Measurements from ENCODE around the gene GZMM. TPM values are rescaled to one million over a fixed set of nuclear protein-coding genes. Genes with fewer than 3 reads are reported as not detected.

GZMM gene
- total RNA-seq, 1 experiment from 2014 or later = 0.66 TPM

DNA sequence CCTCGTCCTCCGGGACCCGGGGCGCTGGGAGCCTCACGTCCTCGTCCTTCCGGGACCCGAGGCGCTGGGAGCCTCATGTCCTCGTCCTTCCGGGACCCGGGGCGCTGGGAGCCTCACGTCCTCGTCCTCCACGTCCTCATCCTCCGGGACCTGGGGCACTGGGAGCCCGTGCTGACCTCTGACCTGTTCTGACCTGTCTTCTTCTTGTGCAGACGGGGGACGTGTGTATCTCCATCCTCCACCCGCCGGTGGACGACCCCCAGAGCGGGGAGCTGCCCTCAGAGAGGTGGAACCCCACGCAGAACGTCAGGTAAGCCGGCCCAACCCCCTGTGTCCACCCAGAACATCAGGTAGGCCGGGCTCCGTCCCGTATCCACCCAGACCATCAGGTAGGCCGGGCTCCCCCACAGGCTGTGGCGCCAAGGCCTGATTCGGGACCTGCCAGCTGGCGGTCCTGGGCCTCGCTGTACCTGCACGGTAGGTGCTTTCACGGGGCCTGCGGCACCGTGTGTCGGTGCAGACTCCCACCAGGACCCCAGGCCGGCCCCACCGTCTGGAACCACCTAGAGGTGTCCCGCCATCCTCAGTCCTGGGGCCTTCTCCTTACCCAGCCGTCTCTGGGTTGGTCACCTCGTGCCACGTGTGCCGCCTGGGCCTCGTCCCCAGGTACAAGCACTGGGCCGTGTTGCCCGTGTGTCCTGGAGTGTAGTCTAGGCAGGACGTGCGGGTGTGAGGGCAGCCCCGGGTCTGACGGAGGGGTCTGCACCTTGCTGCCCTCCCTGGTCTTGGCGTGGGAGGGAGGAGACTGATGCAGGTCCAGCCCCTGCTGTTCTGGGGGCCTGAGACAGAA lies 7.6 kb upstream of the GZMM start:
- Histone ChIP-seq H3K56ac (ENCODE audit: insufficient read length, low read depth, low read length) (no peak overlapping the region), H4K91ac (ENCODE audit: insufficient read length, low read depth, low read length) (no peak overlapping the region), H4K5ac (ENCODE audit: insufficient read length, low read depth, low read length) (no peak overlapping the region), H2BK12ac (ENCODE audit: insufficient read length, low read depth, low read length) (no peak overlapping the region), H3K4me1 (ENCODE audit: insufficient read depth, low read length) (no peaks in the 10 kb centered on the region), H3K9ac (ENCODE audit: extremely low read depth, insufficient read length, low read length) (no peak overlapping the region), H3K18ac (ENCODE audit: insufficient read length, low read depth, low read length) (no peak overlapping the region), H4K8ac (replicated peaks; ENCODE audit: insufficient read length, low read depth, low read length) (no peak overlapping the region), H3K27me3 (ENCODE audit: insufficient read depth, low read length) (no peaks in the 10 kb centered on the region), H3K14ac (ENCODE audit: insufficient read depth, low read length) (no peak overlapping the region), H3K27ac (ENCODE audit: insufficient read length, low read depth, low read length) (no peak overlapping the region), H4K20me1 (ENCODE audit: control insufficient read depth, insufficient read depth, insufficient read length) (no peaks in the 10 kb centered on the region), H3K23ac (ENCODE audit: insufficient read length, low read depth, low read length) (no peak overlapping the region), H2BK15ac (ENCODE audit: low read depth, low read length) (no peak overlapping the region), H2BK5ac (ENCODE audit: insufficient read length, low read length) (no peak overlapping the region), H3K23me2 (ENCODE audit: insufficient read length, low read depth, low read length, poor library complexity, severe bottlenecking) (peaks cover 6% of the 10 kb centered on the region), H2BK120ac (ENCODE audit: low read depth, low read length, poor library complexity, severe bottlenecking) (no peak overlapping the region), H3K9me3 (ENCODE audit: control insufficient read depth, low read depth, low read length) (no peaks in the 10 kb centered on the region), H3K79me1 (ENCODE audit: insufficient read depth, low read depth, low read length, poor library complexity, severe bottlenecking) (peaks cover 8% of the 10 kb centered on the region), H3K4ac (ENCODE audit: low read depth, low read length) (no peak overlapping the region), H2AFZ (ENCODE audit: low read length) (no peak overlapping the region), H2BK20ac (ENCODE audit: low read depth, low read length, poor library complexity, severe bottlenecking) (no peak overlapping the region), H2AK5ac (ENCODE audit: insufficient read length, low read length) (no peak overlapping the region), H3K4me2 (ENCODE audit: insufficient read depth, insufficient read length, low read length) (no peak overlapping the region), H3T11ph (ENCODE audit: low read length) (no peak overlapping the region), H3K79me2 (ENCODE audit: insufficient read depth, low read length) (peaks cover 13% of the 10 kb centered on the region; the same call in 1 of the 2 replicates)
- Mint-ChIP-seq H3K27ac (no peak overlapping the region), H3K27me3 (ENCODE audit: low read depth) (no peaks in the 10 kb centered on the region), H3K36me3 (ENCODE audit: insufficient read depth in 1 of 3, low read depth in 3 of 3) (peaks cover 13 to 29% (median 26%) of the 10 kb centered on the region in 3 experiments), H3K4me1 (peaks cover 5 to 8% of the 10 kb centered on the region in 2 experiments), H3K4me3 (no peak overlapping the region), H3K9me3 (no peaks in the 10 kb centered on the region)
- no CpG with 5 or more reads among the region's 55 CpGs for WGBS (ENCODE audit: extremely low coverage, insufficient read length, low lambda C conversion rate)
- no peak for DNase-seq
- TF ChIP-seq, protein P1, sequence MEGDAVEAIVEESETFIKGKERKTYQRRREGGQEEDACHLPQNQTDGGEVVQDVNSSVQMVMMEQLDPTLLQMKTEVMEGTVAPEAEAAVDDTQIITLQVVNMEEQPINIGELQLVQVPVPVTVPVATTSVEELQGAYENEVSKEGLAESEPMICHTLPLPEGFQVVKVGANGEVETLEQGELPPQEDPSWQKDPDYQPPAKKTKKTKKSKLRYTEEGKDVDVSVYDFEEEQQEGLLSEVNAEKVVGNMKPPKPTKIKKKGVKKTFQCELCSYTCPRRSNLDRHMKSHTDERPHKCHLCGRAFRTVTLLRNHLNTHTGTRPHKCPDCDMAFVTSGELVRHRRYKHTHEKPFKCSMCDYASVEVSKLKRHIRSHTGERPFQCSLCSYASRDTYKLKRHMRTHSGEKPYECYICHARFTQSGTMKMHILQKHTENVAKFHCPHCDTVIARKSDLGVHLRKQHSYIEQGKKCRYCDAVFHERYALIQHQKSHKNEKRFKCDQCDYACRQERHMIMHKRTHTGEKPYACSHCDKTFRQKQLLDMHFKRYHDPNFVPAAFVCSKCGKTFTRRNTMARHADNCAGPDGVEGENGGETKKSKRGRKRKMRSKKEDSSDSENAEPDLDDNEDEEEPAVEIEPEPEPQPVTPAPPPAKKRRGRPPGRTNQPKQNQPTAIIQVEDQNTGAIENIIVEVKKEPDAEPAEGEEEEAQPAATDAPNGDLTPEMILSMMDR (conservative IDR thresholded peaks at IDR 0.05) = no peak
